Measurements from ENCODE around the gene SYAP1. TPM values are rescaled to one million over a fixed set of nuclear protein-coding genes. Genes with fewer than 3 reads are reported as not detected.

The SYAP1 gene
- total and polyA plus RNA-seq, 9 of the 15 experiments (the other 6 are each of a cell fraction or from before 2014, with no cell fraction given): 5.7 to 35.3 (median 27.6) TPM

GRCh38 chrX:16719334-16720084, at the start of gene SYAP1 (continued):
- peak in 1 of 2 experiments; percentile 66; a peak in 2 of 4 replicates for TF ChIP-seq UBTF (IDR thresholded peaks at IDR 0.05; ENCODE audit: borderline replicate concordance in 1 of 2, low read depth in 2 of 2, low read length in 2 of 2)
- no peak for TF ChIP-seq ZNF41 (CRISPR knock-in tag; conservative IDR thresholded peaks at IDR 0.05)
- no peak for TF ChIP-seq DACH1 (IDR thresholded peaks at IDR 0.05; ENCODE audit: partially characterized antibody)
- TF ChIP-seq MLLT1 (IDR thresholded peaks at IDR 0.05): 0 out of 4 replicates have a peak, but pooled peaks of 1 of the 2 experiments have one; percentile 45
- no peak for TF ChIP-seq IRF9 (tag; IDR thresholded peaks at IDR 0.05)
- no peak for TF ChIP-seq FOXP4 (CRISPR knock-in tag; IDR thresholded peaks at IDR 0.05; ENCODE audit: borderline replicate concordance)
- peak; percentile 81; the same call in 1 of the 2 replicates for TF ChIP-seq PML (IDR thresholded peaks at IDR 0.05; ENCODE audit: low read length)
- no peak for TF ChIP-seq NR3C1 (CRISPR knock-in tag; IDR thresholded peaks at IDR 0.05)
- no peak for TF ChIP-seq SIRT6 (IDR thresholded peaks at IDR 0.05; ENCODE audit: low read depth, low read length)
- TF ChIP-seq CTCF (IDR thresholded peaks at IDR 0.05 in 2 of 3, conservative IDR thresholded peaks at IDR 0.05 in 1 of 3; ENCODE audit: insufficient read depth in 2 of 3, low read depth in 1 of 3, low read length in 3 of 3): peak in 1 of 3 experiments; percentile 17; a peak in 1 of 6 replicates
- no peak for TF ChIP-seq PURB (CRISPR knock-in tag; IDR thresholded peaks at IDR 0.05; ENCODE audit: low read depth)
- no peak for TF ChIP-seq CGGBP1 (CRISPR knock-in tag; IDR thresholded peaks at IDR 0.05)

Measured in K562 (cell line).